ENCODE results near the gene STK32A.

STK32A gene

GRCh38 chr5:147396070-147396823, 161.4 kb downstream of the STK32A start:
- no peaks in the 10 kb centered on the region for H3K27me3 ChIP-seq (ENCODE audit: low read depth)
- no peak overlapping the region for H3K4me3 ChIP-seq
- no peaks in the 10 kb centered on the region; the same call in 1 of the 2 replicates for H3K4me1 ChIP-seq
- H3K36me3 ChIP-seq (replicated peaks): no peaks in the 10 kb centered on the region
- H3K9me3 ChIP-seq: no peaks in the 10 kb centered on the region
- no peak for DNase-seq (ENCODE audit: low spot score in 2 of 2)
- in situ Hi-C loops (cut with MboI; ENCODE audit: low sequenced_read_pairs): no loop called here

- in situ Hi-C loops (cut with MboI; ENCODE audit: low sequenced_read_pairs): no loop called here
- H3K9me3 ChIP-seq: no peaks in the 10 kb centered on the region
- H3K4me3 ChIP-seq: no peak overlapping the region
- no peaks in the 10 kb centered on the region for H3K36me3 ChIP-seq (replicated peaks)
- no peaks in the 10 kb centered on the region for H3K27me3 ChIP-seq (ENCODE audit: low read depth)
- DNase-seq (ENCODE audit: low spot score in 2 of 2): no peak
- no peaks in the 10 kb centered on the region; the same call in 1 of the 2 replicates for H3K4me1 ChIP-seq
Measured at GRCh38 chr5:147397616-147398015, 162.8 kb downstream of the STK32A start.

- Histone ChIP-seq H3K9me3 (no peaks in the 10 kb centered on the region), H3K27me3 (ENCODE audit: low read depth) (no peaks in the 10 kb centered on the region), H3K4me1 (no peaks in the 10 kb centered on the region; the same call in 1 of the 2 replicates), H3K36me3 (replicated peaks) (no peaks in the 10 kb centered on the region), H3K4me3 (no peak overlapping the region)
- in situ Hi-C loops (cut with MboI; ENCODE audit: low sequenced_read_pairs): no loop called here
- DNase-seq (ENCODE audit: low spot score in 2 of 2): no peak
Measured at GRCh38 chr5:147398860-147399259, 164.0 kb downstream of the STK32A start.

GRCh38 chr5:147400126-147400809, 165.4 kb downstream of the STK32A start:
- H3K36me3 ChIP-seq (replicated peaks): no peaks in the 10 kb centered on the region

GRCh38 chr5:147400881-147401280, 166.1 kb downstream of the STK32A start:
- DNase-seq (ENCODE audit: low spot score in 2 of 2): no peak
- Histone ChIP-seq H3K4me3 (no peak overlapping the region), H3K36me3 (replicated peaks) (no peaks in the 10 kb centered on the region), H3K27me3 (ENCODE audit: low read depth) (no peaks in the 10 kb centered on the region), H3K4me1 (no peaks in the 10 kb centered on the region; the same call in 1 of the 2 replicates), H3K9me3 (no peaks in the 10 kb centered on the region)
- in situ Hi-C loops (cut with MboI; ENCODE audit: low sequenced_read_pairs): no loop called here

More at GRCh38 chr5:147400126-147400809, 165.4 kb downstream of the STK32A start:
- in situ Hi-C loops (cut with MboI; ENCODE audit: low sequenced_read_pairs): no loop called here
- no peaks in the 10 kb centered on the region; the same call in 1 of the 2 replicates for H3K4me1 ChIP-seq
- no peaks in the 10 kb centered on the region for H3K27me3 ChIP-seq (ENCODE audit: low read depth)
- no peak overlapping the region for H3K4me3 ChIP-seq
- H3K9me3 ChIP-seq: no peaks in the 10 kb centered on the region
- no peak for DNase-seq (ENCODE audit: low spot score in 2 of 2)

GRCh38 chr5:147403651-147404640, 169.1 kb downstream of the STK32A start:
- no peak overlapping the region for H3K4me3 ChIP-seq
- H3K36me3 ChIP-seq (replicated peaks): no peaks in the 10 kb centered on the region
- H3K4me1 ChIP-seq: no peaks in the 10 kb centered on the region; the same call in 1 of the 2 replicates

GRCh38 chr5:147404706-147405105, 169.9 kb downstream of the STK32A start:
- DNase-seq (ENCODE audit: low spot score in 2 of 2): no peak
- in situ Hi-C loops (cut with MboI; ENCODE audit: low sequenced_read_pairs): no loop called here
- H3K27me3 ChIP-seq (ENCODE audit: low read depth): no peaks in the 10 kb centered on the region
- H3K9me3 ChIP-seq: no peaks in the 10 kb centered on the region
- H3K4me3 ChIP-seq: no peak overlapping the region
- H3K36me3 ChIP-seq (replicated peaks): no peaks in the 10 kb centered on the region
- H3K4me1 ChIP-seq: no peaks in the 10 kb centered on the region; the same call in 1 of the 2 replicates

More at GRCh38 chr5:147403651-147404640, 169.1 kb downstream of the STK32A start:
- H3K27me3 ChIP-seq (ENCODE audit: low read depth): no peaks in the 10 kb centered on the region
- H3K9me3 ChIP-seq: no peaks in the 10 kb centered on the region
- DNase-seq (ENCODE audit: low spot score in 2 of 2): no peak
- in situ Hi-C loops (cut with MboI; ENCODE audit: low sequenced_read_pairs): no loop called here

- Histone ChIP-seq H3K27me3 (ENCODE audit: low read depth) (no peaks in the 10 kb centered on the region), H3K9me3 (no peaks in the 10 kb centered on the region), H3K36me3 (replicated peaks) (no peaks in the 10 kb centered on the region), H3K4me3 (no peak overlapping the region), H3K4me1 (no peaks in the 10 kb centered on the region)
- in situ Hi-C loops (cut with MboI; ENCODE audit: low sequenced_read_pairs): no loop called here
- DNase-seq (ENCODE audit: low spot score in 2 of 2): no peak
Measured at GRCh38 chr5:147406636-147407035, 171.8 kb downstream of the STK32A start.

- in situ Hi-C loops (cut with MboI; ENCODE audit: low sequenced_read_pairs): no loop called here
- Histone ChIP-seq H3K36me3 (replicated peaks) (no peaks in the 10 kb centered on the region), H3K4me1 (no peaks in the 10 kb centered on the region), H3K27me3 (ENCODE audit: low read depth) (no peaks in the 10 kb centered on the region), H3K9me3 (no peaks in the 10 kb centered on the region), H3K4me3 (no peak overlapping the region)
- DNase-seq (ENCODE audit: low spot score in 2 of 2): no peak
Measured at GRCh38 chr5:147407094-147407681, 172.4 kb downstream of the STK32A start.

GRCh38 chr5:147408980-147409379, 174.2 kb downstream of the STK32A start:
- no peaks in the 10 kb centered on the region for H3K4me1 ChIP-seq
- no peaks in the 10 kb centered on the region for H3K27me3 ChIP-seq (ENCODE audit: low read depth)
- in situ Hi-C loops (cut with MboI; ENCODE audit: low sequenced_read_pairs): no loop called here
- H3K9me3 ChIP-seq: no peaks in the 10 kb centered on the region
- H3K36me3 ChIP-seq (replicated peaks): no peaks in the 10 kb centered on the region
- no peak overlapping the region for H3K4me3 ChIP-seq
- DNase-seq (ENCODE audit: low spot score in 2 of 2): no peak

- Histone ChIP-seq H3K4me3 (no peak overlapping the region), H3K27me3 (ENCODE audit: low read depth) (no peaks in the 10 kb centered on the region), H3K4me1 (no peaks in the 10 kb centered on the region), H3K36me3 (replicated peaks) (no peaks in the 10 kb centered on the region), H3K9me3 (no peaks in the 10 kb centered on the region)
- no peak for DNase-seq (ENCODE audit: low spot score in 2 of 2)
- in situ Hi-C loops (cut with MboI; ENCODE audit: low sequenced_read_pairs): no loop called here
Measured at GRCh38 chr5:147410496-147411358, 175.9 kb downstream of the STK32A start.
